Femur (tissue), 1 donor: ENCODE measurements around the gene VSIG10L.

Experiments
- DNase-seq: peaks from one replicate; pipeline ENCODE4 v3.0.0-alpha.2; 2017

VSIG10L gene

GRCh38 chr19:51341976-51342580 is at the start of gene VSIG10L:
TSS of gene VSIG10L (minus strand) at chr19:51342139. CDS start at chr19:51342124, 15 bp downstream.
- no peak for DNase-seq

- DNase-seq = no peak
Measured at GRCh38 chr19:51391073-51391611, 49.2 kb upstream of the VSIG10L start.

- no peak for DNase-seq
Measured at GRCh38 chr19:51389143-51389542, 47.2 kb upstream of the VSIG10L start.

GRCh38 chr19:51387924-51388389 is 46.0 kb upstream of the VSIG10L start, which contains the start of gene LIM2:
TSS of gene LIM2 (minus strand) at chr19:51387974. CDS start at chr19:51387443, 531 bp downstream.
- no peak for DNase-seq

- DNase-seq = no peak
Measured at GRCh38 chr19:51386882-51387520, 45.1 kb upstream of the VSIG10L start.

GRCh38 chr19:51382004-51382403 is 40.1 kb upstream of the VSIG10L start:
- DNase-seq = no peak

- no peak for DNase-seq
Measured at GRCh38 chr19:51380379-51380778, 38.4 kb upstream of the VSIG10L start.

- DNase-seq = no peak
Measured at GRCh38 chr19:51377422-51377821, 35.5 kb upstream of the VSIG10L start.

GRCh38 chr19:51375504-51376221 is 33.7 kb upstream of the VSIG10L start:
- DNase-seq = no peak

- DNase-seq = no peak
Measured at GRCh38 chr19:51372649-51373504, 30.9 kb upstream of the VSIG10L start, which contains the start of gene NKG7. TSS of gene NKG7 (minus strand) at chr19:51372654. CDS start at chr19:51372535, 119 bp downstream.

- DNase-seq = no peak
Measured at GRCh38 chr19:51372021-51372648, 30.2 kb upstream of the VSIG10L start.

GRCh38 chr19:51371186-51371690 is 29.3 kb upstream of the VSIG10L start:
- no peak for DNase-seq

- no peak for DNase-seq
Measured at GRCh38 chr19:51370230-51370629, 28.3 kb upstream of the VSIG10L start.

- no peak for DNase-seq
Measured at GRCh38 chr19:51368366-51369282, 26.7 kb upstream of the VSIG10L start, which contains the start of gene CLDND2. TSS of gene CLDND2 (minus strand) at chr19:51369003. CDS start at chr19:51368577, 426 bp downstream.

GRCh38 chr19:51367565-51368365 is 25.8 kb upstream of the VSIG10L start:
- DNase-seq = peak; percentile 99

GRCh38 chr19:51367255-51367564 is 25.3 kb upstream of the VSIG10L start:
- DNase-seq = no peak

- DNase-seq = peak; percentile 99
Measured at GRCh38 chr19:51366389-51367254, 24.7 kb upstream of the VSIG10L start.

GRCh38 chr19:51365965-51366388 is 24.0 kb upstream of the VSIG10L start, which contains the start of gene ETFB:
TSS of gene ETFB (minus strand) at chr19:51366388. CDS start at chr19:51366326, 62 bp downstream.
- DNase-seq = no peak
